Fibroblast of mammary gland (primary cell): ENCODE results near the gene C17orf107.
"Not testable (repeated sequence)": the region's sequence is repeated elsewhere in the genome, so short reads cannot be mapped to it uniquely, and the experiment has no call there.

ENCODE experiments used
- DNase-seq: peaks from one replicate; pipeline ENCODE4 v3.0.0-alpha.2; 2010; ENCODE audit warnings: low read depth
- H3K4me3 ChIP-seq: 2 replicates; pipeline ENCODE4 v1.5.1; 2011; ENCODE audit warnings: low read depth, mild to moderate bottlenecking, low read length, moderate library complexity; ENCODE audit not compliant: control insufficient read depth
- TF ChIP-seq, protein P1 (sequence below): conservative IDR thresholded peaks from 2 replicates; pipeline ENCODE4 v1.5.1; 2011; ENCODE audit warnings: low read depth, low read length, inconsistent platforms; ENCODE audit not compliant: control insufficient read depth, insufficient read depth

C17orf107 gene

GRCh38 chr17:4856271-4856936, 42.9 kb upstream of the C17orf107 start:
- no peak for DNase-seq
- TF ChIP-seq, protein P1, sequence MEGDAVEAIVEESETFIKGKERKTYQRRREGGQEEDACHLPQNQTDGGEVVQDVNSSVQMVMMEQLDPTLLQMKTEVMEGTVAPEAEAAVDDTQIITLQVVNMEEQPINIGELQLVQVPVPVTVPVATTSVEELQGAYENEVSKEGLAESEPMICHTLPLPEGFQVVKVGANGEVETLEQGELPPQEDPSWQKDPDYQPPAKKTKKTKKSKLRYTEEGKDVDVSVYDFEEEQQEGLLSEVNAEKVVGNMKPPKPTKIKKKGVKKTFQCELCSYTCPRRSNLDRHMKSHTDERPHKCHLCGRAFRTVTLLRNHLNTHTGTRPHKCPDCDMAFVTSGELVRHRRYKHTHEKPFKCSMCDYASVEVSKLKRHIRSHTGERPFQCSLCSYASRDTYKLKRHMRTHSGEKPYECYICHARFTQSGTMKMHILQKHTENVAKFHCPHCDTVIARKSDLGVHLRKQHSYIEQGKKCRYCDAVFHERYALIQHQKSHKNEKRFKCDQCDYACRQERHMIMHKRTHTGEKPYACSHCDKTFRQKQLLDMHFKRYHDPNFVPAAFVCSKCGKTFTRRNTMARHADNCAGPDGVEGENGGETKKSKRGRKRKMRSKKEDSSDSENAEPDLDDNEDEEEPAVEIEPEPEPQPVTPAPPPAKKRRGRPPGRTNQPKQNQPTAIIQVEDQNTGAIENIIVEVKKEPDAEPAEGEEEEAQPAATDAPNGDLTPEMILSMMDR, result no peak
- H3K4me3 ChIP-seq, result no peak overlapping the region

DNA sequence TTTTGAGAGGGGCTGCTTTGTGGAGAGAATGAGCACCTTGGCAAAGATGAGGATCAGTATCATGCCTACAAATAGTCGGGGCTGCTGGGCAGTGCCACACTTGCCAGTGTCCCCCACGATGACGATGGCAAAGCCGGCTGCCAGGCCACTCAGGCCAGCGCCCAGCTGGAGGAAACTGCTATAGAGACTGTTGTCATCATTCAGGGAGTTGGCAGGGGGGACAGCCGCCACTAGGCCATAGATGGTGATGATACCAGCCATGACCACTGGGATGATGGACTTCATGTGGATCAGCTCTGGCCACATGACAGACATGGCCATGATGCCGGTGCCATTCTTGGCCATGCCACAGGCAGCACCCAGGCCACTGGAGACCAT, 42.4 kb upstream of the C17orf107 start:
- DNase-seq, result no peak
- TF ChIP-seq, protein P1, result no peak
- no peak overlapping the region for H3K4me3 ChIP-seq

DNA sequence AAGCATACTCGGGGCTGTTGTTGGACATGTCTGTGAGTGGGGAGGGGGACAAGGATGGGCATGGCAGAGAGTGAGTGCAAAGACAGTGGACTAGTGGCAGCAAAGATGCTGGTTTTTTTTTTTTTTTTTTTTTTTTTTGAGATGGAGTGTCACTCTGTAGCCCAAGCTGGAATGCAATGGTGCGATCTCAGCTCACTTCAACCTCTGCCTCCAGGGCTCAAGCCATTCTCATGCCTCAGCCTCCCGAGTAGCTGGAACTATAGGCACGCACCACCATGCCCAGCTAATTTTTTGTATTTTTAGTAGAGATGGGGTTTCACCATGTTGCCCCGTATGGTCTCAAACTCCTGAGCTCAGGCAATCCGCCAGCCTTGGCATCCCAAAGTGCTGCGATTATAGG, 42.0 kb upstream of the C17orf107 start:
- not testable (repeated sequence) for DNase-seq, H3K4me3 ChIP-seq

DNA sequence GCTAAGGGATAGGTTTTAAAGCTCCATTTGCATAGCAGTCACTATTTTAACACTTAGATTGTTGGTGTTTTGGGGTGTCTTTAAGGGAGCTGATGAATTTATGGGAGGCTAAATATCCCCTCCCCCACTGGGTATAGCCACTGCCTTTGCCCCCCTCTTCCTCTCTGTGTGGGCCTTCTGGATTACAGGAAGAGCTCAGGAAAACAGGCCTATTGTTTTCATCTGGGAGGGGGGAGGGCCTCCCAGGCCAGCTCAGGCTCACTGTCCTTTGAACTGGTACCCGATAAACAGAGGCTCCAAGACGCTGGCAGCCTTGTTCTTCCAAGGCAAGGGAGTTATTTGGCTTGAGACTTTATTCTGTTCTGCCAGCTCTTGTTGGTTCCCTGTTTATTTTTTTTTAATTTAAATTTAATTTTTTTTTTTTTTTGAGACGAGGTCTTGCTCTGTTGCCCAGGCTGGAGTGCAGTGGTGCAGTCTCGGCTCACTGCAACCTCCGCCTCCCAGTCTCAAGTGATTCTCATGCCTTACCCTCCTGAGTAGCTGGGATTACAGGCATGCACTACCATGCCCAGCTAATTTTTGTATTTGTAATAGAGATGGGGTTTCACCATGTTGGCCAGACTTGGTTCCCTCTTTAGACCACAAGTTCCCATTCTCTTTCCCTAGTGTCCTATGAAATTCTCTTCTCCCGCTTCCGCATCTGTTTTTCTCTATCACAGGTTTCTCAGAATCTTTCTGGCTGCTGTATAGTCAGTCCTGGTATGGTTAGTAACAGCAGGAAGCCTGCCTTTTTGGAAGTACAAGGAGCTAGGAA, 41.1 kb upstream of the C17orf107 start:
- TF ChIP-seq, protein P1, result no peak
- H3K4me3 ChIP-seq, result no peak overlapping the region
- DNase-seq, result no peak

GRCh38 chr17:4858882-4859260, 40.5 kb upstream of the C17orf107 start:
- no peak for DNase-seq
- TF ChIP-seq, protein P1, result no peak
- no peak overlapping the region for H3K4me3 ChIP-seq

- DNase-seq, result no peak
- TF ChIP-seq, protein P1, result no peak
Measured at GRCh38 chr17:4859816-4860625, 39.3 kb upstream of the C17orf107 start.

GRCh38 chr17:4860651-4861050, 38.7 kb upstream of the C17orf107 start:
- DNase-seq, result no peak
- H3K4me3 ChIP-seq, result no peak overlapping the region
- TF ChIP-seq, protein P1, result no peak

More at GRCh38 chr17:4859816-4860625, 39.3 kb upstream of the C17orf107 start:
- no peak overlapping the region for H3K4me3 ChIP-seq
